Smooth muscle cell (in vitro differentiated cells): ENCODE data around the gene DNASE2B. TPM values are rescaled to one million over a fixed set of nuclear protein-coding genes. Genes with fewer than 3 reads are reported as not detected.

Source experiments
- DNase-seq: peaks from one replicate; lab custom pipeline; 2025; ENCODE audit not compliant: unreplicated experiment; lab: John Stamatoyannopoulos, UW
- H2AFZ ChIP-seq: fragments of 200-600 bp; sonication (generic); 2 replicates; pipeline ENCODE4 v1.6.0; 2016; ENCODE audit warnings: antibody characterized with exemption, low read depth, mild to moderate bottlenecking
- H3F3A ChIP-seq: fragments of 200-600 bp; sonication (generic); 2 replicates; pipeline ENCODE4 v1.6.0; 2017; ENCODE audit warnings: antibody characterized with exemption, low read depth
- H3K27ac ChIP-seq: fragments of 200-600 bp; sonication (generic); 2 replicates; pipeline ENCODE4 v1.5.1; 2016; ENCODE audit warnings: low read depth, mild to moderate bottlenecking
- H3K27me3 ChIP-seq: fragments of 200-600 bp; sonication (generic); 2 replicates; pipeline ENCODE4 v1.6.1; 2016; ENCODE audit warnings: low read depth, mild to moderate bottlenecking
- H3K36me3 ChIP-seq: fragments of 200-600 bp; sonication (generic); 2 replicates; pipeline ENCODE4 v1.5.1; 2016; ENCODE audit warnings: low read depth
- H3K4me1 ChIP-seq: fragments of 200-600 bp; sonication (generic); 2 replicates; pipeline ENCODE4 v1.5.1; 2016; ENCODE audit warnings: low read depth
- H3K4me2 ChIP-seq: fragments of 200-600 bp; sonication (generic); 2 replicates; pipeline ENCODE4 v1.6.0; 2016; ENCODE audit warnings: mild to moderate bottlenecking
- H3K4me3 ChIP-seq: fragments of 200-600 bp; sonication (generic); 2 replicates; pipeline ENCODE4 v1.5.1; 2016; ENCODE audit warnings: mild to moderate bottlenecking
- H3K79me2 ChIP-seq: fragments of 200-600 bp; sonication (generic); 2 replicates; pipeline ENCODE4 v1.6.0; 2016; ENCODE audit warnings: low read depth, mild to moderate bottlenecking
- H3K9ac ChIP-seq: fragments of 200-600 bp; sonication (generic); 2 replicates; pipeline ENCODE4 v1.6.0; 2016; ENCODE audit warnings: low read depth
- H3K9me3 ChIP-seq: fragments of 200-600 bp; sonication (generic); replicated peaks from 2 replicates; pipeline ENCODE4 v1.5.1; 2016; ENCODE audit warnings: low read depth
- H4K20me1 ChIP-seq: fragments of 200-600 bp; sonication (generic); 2 replicates; pipeline ENCODE4 v1.6.0; 2016; ENCODE audit warnings: low read depth
- WGBS: methylation state at CpG from one replicate; pipeline ENCODE4 v1.1.7; 2016; ENCODE audit warnings: low lambda C conversion rate; 5-methylcytosine and 5-hydroxymethylcytosine counted together
- polyA plus RNA-seq: library from polyadenylated mRNA; unstranded; fragments of >200 nt; fragmentation: Nextera tagmentation; extraction: Ambion mirVana; gene quantifications from 2 replicates; pipeline ENCODE4 v1.2.1, GENCODE V29; 2016
- total RNA-seq: library from RNA; depleted of rRNA; stranded (reverse); fragments of >200 nt; gene quantifications from 2 replicates; pipeline ENCODE4 v1.2.3, GENCODE V29; 2014
- TF ChIP-seq, protein P1 (sequence below): fragments of 200-600 bp; sonication (generic); IDR thresholded peaks from 2 replicates; pipeline ENCODE4 v1.5.1; 2017; ENCODE audit warnings: borderline replicate concordance, mild to moderate bottlenecking, antibody characterized with exemption; ENCODE audit not compliant: insufficient read depth, poor library complexity, severe bottlenecking

DNASE2B gene
- total and polyA plus RNA-seq, 2 experiments from 2014 or later = not detected

DNA sequence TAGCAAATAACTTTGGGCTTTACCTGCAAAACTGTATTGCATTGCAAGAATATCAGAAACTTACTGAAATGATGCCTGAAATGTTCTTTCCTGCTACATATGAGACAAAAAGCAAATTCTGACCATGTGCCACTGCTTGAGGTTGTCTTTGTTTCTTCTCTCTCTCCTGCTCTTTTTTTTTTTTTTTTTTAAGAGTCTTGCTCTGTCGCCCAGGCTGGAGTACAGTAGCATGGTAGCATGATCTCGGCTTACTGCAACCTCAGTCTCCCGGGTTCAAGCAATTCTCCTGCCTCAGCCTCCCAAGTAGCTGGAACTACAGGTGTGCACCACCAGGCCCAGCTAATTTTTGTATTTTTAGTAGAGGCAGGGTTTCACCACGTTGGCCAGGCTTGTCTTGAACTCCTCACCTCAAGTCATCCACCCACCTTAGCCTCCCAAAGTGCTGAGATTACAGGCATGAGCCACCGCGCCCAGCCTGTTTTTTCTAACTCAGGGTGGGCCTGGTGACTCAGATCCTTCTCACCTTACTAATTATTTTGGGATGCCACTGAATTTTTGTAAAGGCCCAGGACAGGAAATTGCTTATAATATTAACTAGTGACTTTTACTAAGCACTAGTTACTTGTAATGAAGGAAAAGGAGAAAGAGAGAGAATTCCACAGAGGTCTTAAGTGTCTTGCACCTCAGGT is 35.9 kb downstream of the DNASE2B start:
- Histone ChIP-seq H3K4me2 (no peak overlapping the region), H4K20me1 (no peaks in the 10 kb centered on the region), H3K4me3 (no peak overlapping the region), H3K27ac (no peak overlapping the region), H2AFZ (no peak overlapping the region), H3F3A (no peaks in the 10 kb centered on the region), H3K9me3 (no peaks in the 10 kb centered on the region), H3K27me3 (no peaks in the 10 kb centered on the region), H3K9ac (no peak overlapping the region), H3K79me2 (no peaks in the 10 kb centered on the region), H3K36me3 (no peaks in the 10 kb centered on the region), H3K4me1 (no peaks in the 10 kb centered on the region)
- WGBS = 72% methylated on average over 6 of the region's 6 CpGs
- TF ChIP-seq, protein P1, sequence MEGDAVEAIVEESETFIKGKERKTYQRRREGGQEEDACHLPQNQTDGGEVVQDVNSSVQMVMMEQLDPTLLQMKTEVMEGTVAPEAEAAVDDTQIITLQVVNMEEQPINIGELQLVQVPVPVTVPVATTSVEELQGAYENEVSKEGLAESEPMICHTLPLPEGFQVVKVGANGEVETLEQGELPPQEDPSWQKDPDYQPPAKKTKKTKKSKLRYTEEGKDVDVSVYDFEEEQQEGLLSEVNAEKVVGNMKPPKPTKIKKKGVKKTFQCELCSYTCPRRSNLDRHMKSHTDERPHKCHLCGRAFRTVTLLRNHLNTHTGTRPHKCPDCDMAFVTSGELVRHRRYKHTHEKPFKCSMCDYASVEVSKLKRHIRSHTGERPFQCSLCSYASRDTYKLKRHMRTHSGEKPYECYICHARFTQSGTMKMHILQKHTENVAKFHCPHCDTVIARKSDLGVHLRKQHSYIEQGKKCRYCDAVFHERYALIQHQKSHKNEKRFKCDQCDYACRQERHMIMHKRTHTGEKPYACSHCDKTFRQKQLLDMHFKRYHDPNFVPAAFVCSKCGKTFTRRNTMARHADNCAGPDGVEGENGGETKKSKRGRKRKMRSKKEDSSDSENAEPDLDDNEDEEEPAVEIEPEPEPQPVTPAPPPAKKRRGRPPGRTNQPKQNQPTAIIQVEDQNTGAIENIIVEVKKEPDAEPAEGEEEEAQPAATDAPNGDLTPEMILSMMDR = no peak
- DNase-seq = no peak

DNA sequence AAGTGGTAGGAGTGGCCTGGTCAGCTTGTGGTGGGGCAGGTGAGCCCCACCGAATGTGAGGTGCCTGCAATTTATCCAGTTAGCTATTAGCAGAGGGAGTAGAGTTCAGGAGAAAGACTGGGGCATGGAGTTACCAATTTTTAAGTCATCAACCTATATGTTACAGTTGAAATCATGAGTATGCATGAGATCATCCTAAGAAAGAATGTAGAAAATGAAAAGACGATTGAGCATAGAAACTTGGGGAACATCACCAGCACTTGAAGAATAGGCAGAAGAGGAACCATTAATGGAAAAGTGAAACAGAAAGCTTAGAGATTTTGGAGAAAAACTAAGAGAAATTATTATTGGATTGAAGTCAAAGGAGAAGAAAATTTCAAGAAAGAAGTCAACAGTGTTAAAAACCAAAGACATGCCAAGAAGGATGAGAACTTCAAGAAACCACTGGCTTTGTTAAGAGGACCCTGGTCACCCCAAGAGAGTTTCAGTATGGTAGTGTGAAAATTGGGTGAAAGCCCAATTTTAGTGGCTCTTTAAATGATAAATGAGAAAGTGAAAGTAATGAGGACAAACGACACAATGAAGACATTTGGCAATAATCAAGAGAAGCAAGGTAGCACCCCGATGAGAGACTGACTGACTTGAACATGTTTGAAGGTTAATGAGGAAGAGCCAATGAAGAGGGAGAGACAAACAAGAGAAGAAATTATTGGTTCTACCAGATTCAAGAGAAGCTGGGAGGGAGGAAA is 36.7 kb downstream of the DNASE2B start:
- WGBS = 38% methylated on average over 4 of the region's 4 CpGs
- peak overlapping the region; percentile 12 for H2AFZ ChIP-seq
- H3K27me3 ChIP-seq = no peaks in the 10 kb centered on the region
- no peaks in the 10 kb centered on the region for H3K79me2 ChIP-seq
- TF ChIP-seq, protein P1 = no peak
- no peaks in the 10 kb centered on the region for H3K9me3 ChIP-seq
- no peak overlapping the region for H3K9ac ChIP-seq
- H3K36me3 ChIP-seq = no peaks in the 10 kb centered on the region
- no peak overlapping the region for H3K4me2 ChIP-seq
- H3K27ac ChIP-seq = no peak overlapping the region
- H3F3A ChIP-seq = no peaks in the 10 kb centered on the region
- no peak for DNase-seq
- H3K4me3 ChIP-seq = no peak overlapping the region
- no peaks in the 10 kb centered on the region for H4K20me1 ChIP-seq
- H3K4me1 ChIP-seq = no peaks in the 10 kb centered on the region

DNA sequence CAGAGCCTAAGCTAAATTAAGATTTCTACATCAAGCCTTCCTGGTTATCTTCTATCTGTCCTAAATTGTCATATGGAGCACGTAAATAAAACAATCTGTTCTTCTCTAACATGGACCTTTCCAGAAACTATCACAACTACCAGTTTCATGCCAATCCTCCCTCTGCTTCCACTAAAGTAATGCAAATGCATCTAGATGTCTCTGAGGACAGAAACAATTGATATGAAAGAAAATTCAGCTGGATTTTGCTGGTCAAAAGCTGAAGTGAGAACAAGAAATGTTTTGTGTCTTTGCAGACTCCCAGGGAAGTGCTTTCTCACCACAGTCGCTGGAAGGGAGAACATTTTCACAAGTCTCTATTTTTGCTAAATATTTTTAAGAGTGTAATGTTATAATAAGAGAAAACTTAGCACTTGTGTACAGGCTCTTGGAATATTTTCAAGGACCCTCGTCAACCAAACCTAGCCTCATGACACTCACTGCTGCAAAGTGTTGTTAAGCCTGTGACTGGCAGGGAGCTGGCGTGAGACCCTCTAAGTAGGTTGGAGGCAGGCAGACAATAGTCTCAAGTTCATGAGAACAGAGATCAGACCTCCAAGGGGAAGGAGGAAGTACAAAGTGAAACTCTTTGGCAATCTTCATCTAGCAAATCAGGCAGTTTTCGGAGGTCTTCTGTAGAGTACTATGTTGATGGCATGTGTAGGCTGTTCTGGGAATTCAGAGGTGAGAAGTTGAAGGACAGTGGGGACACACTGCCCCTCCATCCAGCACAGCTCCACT is 38.8 kb downstream of the DNASE2B start:
- H3K36me3 ChIP-seq = no peaks in the 10 kb centered on the region
- H3K9me3 ChIP-seq = no peaks in the 10 kb centered on the region
- H3K4me3 ChIP-seq = no peak overlapping the region
- TF ChIP-seq, protein P1 = no peak
- H3K27ac ChIP-seq = no peak overlapping the region
- H3K9ac ChIP-seq = no peak overlapping the region
- H3K4me2 ChIP-seq = no peak overlapping the region
- H3F3A ChIP-seq = no peaks in the 10 kb centered on the region
- H3K79me2 ChIP-seq = no peaks in the 10 kb centered on the region
- no peaks in the 10 kb centered on the region for H3K27me3 ChIP-seq
- no peak for DNase-seq
- H3K4me1 ChIP-seq = no peaks in the 10 kb centered on the region
- H2AFZ ChIP-seq = no peak overlapping the region
- H4K20me1 ChIP-seq = no peaks in the 10 kb centered on the region
- 87% methylated on average over 5 of the region's 5 CpGs for WGBS
